ENCODE measurements around the gene KRTAP10-3.

The KRTAP10-3 gene

DNA sequence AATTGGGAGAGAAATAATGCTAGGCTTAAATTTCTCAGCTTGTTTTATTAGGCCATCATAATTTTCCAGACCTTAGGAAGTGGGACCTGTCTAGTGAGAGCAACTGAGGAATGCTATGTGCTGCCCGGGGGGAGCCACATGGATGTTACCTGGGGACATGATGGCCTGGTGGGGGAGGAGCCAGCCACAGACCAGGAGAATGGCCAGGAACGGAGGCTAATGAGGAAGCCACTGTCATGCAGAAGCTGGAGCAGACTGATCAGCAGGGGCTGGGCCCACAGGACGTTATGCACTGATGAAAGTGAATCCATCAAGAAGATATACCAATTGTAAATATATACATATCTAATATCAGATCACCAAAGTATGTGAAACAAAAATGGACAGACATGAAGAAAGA is 14.0 kb downstream of the KRTAP10-3 start:
- DNase-seq, result no peak

DNA sequence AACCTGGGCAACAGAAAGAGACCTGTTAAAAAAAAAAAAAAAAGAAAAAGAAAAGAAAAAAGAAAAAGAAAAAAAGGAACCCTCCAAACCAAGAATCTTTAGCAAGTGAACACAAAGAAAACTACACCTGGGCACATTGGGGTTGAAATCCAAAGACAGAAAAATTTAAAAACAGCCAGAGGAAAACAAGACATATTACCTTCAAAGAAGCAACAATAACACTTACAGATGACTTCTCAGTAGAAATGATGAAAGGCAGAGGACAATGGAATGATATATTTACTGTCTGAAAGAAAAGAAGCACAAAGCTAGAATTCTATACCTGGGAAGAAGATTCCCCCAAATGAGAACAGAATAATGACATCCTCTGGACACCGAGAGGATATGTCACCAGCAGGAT is 15.9 kb downstream of the KRTAP10-3 start:
- DNase-seq, result no peak

DNA sequence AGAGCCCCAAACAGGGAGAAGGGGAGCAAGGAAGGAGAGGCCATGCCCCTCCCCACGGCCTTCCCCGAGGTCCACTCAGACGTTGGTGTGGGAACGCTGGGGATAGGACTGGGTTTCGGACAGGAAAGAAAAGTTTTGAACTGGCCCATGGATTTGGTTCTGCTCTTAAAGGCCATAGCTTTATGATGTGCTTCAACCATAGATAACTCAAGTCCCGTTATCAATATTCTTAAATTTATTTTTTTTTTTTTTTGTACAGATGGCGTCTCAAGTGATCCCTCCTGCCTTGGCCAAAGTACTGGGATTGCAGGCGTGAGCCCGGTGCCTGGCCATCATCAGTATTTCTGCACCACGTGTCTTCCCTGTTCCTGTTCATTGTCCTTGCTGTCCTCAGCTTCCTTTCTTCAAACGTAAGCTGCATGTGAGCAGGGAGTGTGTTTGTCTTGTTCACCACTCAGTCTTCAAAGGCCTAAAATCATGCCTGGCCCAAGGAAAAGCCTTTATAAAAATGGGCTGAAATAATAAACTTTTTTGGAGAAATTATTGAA is 17.8 kb downstream of the KRTAP10-3 start:
- no peak for DNase-seq

DNA sequence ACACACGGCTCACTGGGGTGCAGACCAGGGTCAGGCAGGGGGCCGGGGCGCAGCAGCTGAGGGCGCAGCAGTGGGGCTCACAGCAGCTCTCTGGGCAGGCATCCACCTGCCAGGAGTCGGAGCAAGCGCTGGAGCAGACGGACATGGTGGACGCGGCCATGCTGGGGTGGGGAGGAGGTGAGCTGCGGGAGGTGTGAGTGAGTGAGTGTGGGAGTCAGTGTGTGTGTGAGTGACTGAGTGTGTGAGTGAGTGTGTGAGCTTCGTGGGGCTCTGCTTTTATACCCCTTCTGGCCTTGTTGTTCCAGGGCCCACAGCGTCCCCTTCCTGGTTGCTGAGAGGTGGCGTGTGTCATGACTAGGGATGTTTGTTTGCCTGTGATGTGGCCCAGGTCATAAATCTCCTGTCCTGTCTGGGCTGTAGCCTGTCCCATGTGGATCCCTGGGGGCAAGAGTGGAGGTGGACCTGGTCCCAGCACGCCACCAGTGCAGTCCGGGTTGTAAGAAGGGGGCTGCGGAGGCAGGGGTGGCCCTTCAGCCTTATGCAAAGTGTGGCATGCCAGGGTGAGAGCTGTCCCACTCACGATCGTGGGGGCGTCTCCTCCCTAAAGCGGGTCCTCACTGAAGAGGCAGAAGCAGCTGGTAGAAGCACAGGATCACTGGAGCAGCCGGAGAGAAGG is 18.5 kb downstream of the KRTAP10-3 start, which contains the start of gene KRTAP10-1:
Gene KRTAP10-1, minus strand, starts transcription at position 205 of the 676 bp plus-strand sequence. Its CDS starts 45 bp downstream, at position 160.
- DNase-seq, result no peak

DNA sequence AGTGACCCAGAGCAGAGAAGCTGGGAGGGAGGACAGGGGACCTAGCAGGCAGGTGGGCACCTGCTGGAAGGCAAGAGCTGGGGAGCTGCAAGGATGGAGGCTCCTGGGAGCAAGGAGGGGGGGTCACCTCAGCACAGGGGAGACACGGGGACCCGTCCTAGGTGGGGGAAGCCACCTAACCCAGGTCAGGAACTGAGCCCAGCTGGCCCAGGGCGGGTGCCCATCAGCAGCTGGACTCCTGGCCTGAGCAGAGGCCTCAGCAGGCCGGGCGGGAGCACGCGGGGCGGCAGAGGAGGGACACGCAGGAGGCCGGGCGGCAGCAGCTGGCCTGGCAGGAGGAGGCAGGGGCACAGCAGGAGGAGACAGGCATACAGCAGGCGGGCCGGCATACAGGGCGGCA is 19.5 kb downstream of the KRTAP10-3 start:
- DNase-seq, result no peak

DNA sequence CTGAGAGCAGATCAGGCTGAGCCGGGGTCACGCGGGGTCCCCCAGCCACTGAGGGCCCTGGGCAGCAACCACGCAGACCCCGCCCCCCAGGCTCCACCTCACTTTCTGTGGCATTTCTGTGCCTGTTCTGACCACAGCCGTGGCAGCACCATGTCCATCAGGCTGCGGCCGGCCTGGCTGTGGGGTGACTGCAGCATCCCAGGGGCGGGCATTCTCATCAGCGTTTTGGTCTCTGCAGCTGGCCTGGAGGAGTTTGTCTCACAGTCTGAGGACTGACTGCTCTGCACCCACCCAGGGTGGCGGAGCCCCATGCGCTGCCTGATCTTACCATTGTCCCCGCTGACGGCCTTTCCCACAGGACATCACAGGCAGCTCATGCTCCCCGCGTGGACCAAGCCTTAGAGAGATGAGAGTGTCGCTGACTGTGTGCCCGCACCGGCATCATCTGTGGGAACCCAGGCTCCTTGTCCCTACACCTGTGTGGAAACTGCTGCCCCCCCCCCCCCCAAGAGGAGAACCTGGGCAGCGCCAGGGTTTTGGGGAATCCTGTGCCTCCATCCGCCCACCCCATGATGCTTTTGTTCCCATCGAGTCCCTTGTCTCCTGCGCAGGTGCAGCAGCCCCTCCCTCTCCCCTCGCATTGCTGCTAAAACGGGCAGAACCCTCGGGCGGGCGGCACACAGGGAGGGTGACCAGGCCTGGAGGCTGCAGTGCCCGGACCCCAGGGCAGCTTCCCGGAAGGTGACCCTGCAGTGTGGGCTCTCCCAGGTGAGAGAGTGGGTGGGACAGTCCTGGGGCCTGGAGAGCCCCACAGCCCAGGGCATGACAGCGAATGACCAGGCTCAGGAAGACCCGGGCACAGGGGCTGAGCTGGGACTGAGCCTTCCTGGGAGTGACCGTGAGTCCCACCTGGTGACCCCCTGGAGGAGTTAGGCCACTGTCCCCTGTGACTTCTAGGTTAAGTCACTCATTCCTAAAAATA is 20.4 kb downstream of the KRTAP10-3 start:
- no peak for DNase-seq

DNA sequence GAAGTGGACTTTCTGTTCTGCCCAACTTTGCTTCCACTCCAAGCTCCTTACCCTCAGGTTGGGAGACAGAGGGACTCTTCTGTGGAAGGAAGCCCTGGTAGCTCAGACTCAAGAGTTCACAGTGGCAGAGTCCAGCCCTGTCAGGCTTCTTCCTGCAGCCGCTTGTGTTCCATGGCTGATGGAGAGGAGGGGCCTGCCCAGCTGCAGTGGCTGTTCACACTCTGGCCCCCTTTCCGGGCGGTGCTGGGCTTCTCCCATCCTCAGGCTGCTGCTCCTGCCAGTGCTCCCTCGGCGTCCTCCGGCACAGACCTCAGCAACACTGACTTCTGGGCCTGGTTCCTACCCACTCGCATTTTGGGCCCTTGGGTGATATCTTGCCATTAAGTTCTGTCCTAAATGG is 22.6 kb downstream of the KRTAP10-3 start:
- no peak for DNase-seq

DNA sequence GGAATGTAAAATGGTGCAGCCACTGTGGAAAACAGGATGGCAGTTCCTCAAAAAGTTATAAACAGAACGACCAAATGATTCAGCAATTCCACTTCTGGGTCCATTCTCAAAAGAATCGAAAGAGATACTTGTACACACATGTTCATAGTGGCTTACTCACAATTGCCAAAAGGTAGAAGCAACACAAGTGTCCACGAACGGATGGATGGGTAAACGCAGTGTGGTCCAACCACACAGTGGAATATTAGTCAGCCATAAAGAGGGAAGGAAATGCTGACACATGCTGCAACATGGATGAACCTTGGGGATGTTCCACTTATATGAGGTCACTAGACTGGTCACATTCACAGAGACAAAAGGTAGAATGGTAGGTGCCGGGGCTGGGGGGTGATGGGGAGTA is 23.9 kb downstream of the KRTAP10-3 start:
- no peak for DNase-seq

DNA sequence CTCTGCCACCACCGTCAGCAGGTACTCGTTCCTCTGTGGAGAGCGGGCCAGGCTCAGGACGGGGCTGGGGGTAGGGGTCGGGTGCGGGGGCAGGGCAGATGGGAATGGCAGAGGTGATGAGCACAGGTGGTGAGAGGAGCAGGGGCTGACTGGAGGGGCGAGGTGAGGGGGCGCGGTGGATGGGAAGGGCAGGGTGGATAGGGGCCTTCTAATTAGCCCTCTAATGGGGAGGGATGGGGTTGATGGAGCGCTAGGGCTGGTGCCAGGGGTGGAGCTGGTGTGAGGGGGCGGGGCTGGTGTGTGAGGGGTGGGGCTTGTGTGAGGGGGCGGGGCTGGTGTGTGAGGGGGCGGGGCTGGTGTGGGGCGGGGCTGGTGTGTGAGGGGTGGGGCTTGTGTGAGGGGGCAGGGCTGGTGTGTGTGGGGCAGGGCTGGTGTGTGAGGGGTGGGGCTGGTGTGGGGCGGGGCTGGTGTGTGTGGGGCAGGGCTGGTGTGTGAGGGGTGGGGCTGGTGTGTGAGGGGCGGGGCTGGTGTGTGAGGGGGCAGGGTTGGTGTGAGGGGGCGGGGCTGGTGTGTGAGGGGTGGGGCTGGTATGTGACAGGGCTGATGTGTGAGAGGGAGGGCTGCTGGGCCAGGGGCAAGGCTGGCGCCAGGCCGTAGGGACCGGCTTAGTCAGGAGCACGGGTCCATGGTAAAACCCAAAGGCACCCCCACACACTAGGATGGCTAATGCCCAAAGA is 24.5 kb downstream of the KRTAP10-3 start:
- DNase-seq, result no peak

DNA sequence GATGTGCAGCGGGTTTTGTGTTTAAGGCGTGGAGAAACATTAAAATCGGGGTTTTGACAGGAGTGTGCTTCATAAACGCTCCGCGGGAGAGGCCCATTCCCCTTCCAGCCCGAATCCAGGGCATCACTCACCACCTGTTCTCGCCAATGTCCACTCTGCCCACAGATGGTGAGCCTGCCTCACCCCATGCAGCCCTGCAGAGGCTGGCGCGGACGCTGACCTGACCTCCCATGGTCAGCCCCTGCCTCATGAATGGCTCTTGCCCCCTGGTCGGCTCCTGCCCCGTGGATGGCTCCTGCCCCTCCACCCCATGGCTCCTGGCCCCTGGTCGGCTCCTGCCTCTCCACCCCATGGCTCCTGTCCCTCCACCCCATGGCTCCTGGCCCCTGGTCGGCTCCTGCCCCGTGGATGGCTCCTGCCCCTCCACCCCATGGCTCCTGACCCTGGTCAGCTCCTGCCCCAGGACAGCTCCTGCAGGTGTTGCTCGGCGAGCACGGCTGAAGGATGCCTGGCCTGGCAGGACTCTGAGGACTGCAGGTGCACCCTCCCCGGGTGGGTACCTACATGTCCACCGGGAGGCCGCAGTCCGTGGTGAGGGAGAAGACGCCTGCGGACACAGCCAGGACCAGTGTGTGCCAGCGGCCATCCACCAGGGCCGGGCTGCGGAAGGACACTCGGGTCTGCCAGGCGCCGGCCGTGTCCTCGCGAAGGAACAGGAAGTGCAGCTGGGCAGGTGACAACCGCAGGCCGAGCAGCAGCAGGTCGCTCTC is 25.3 kb downstream of the KRTAP10-3 start:
- no peak for DNase-seq

DNA sequence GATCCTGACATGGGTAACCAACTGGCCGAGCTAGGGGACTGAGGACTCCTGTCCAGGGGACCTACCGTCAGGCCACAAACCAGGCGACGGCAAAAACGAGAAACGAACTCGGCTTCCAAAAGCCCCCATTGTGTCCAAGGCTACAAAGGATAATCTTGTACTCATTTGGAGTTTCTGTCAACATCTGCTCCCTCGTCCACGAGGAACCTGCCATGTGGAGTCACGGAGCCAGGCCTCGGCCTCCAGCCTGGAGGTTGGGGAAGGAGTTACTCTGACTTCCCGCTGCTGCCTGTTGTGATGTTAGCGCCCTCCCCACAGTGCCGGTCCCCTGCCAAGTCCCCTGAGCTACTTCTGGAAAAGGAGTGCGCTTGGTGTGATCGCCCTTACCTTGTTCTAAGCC is 25.9 kb downstream of the KRTAP10-3 start:
- no peak for DNase-seq

DNA sequence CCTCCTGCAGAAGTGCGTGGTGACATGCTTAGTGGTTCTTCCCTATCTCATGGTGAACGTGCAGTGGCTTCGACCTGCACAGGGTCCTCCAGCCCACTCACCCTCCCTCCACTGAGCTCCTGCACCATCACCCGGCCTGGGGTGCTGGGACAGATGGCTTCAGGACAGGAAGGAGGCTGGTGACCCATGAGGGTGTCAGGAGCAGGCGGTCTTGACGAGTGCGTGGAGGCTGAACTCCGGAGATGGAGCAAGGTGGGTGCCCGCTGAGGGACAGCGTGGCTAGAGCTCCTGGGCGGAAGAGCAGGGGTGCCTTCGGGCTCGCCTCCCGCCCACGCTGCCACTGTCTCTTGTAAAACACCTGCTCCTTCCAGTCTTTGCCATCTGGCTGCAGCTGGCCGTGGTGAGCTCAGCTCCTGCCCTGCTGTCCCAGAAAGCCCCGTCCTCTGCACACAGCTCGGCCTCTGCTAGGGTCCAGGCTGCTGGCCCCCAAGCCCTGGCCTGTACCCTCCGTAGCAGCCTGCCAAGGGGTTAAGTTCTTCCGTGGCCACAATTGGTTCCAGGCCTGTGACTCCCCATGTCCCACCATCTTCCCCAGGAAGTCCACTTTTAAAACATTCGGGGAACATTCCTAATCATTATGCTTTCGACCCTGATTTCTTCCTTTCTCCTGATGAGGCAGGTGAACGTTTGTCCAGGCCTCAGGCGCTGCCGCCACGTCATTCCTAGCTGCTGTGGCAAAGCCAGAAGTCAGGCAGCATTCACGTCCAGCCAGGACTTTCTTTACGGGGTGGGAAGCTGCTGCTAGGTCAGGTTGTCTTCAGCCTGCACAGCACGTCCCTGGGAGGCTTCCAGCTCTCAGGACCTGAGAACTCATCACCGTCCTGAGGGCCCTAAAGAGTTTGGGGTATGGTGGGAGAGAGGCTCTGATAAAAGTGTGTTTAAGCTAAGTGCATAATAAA is 26.7 kb downstream of the KRTAP10-3 start:
- no peak for DNase-seq

DNA sequence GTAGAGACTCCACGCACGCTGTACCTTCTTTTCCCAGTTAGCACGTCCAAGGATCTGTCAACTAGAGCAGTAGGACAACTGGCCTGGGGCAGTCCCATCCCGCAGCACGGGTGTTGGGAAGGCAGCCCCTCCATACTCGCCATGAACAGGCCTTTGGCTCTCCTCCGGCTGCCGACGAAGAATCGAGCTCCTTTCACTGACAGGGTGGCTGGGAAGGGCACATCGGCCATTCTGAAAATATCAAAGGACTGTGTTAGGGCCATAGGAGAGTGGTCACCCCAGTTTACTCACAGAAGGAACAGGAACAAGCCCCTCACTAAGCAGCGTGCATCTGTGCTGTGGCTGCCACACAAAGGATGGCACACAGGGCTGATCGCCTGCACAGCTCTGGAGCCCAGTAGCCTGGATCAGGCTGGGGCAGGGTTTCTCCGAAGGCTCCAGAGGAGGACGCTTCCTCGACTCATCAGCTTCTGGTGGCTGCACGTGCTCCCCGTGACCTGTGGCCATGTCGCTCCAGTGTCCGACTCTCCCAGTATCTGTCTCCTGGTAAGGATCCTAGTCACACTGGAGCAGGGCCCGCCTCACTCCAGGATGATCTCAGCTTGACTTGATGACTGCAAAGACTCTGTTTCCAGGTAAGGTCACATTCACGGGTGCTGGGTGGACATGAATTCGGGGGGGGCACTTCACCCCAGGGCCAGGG is 27.5 kb downstream of the KRTAP10-3 start:
- no peak for DNase-seq

DNA sequence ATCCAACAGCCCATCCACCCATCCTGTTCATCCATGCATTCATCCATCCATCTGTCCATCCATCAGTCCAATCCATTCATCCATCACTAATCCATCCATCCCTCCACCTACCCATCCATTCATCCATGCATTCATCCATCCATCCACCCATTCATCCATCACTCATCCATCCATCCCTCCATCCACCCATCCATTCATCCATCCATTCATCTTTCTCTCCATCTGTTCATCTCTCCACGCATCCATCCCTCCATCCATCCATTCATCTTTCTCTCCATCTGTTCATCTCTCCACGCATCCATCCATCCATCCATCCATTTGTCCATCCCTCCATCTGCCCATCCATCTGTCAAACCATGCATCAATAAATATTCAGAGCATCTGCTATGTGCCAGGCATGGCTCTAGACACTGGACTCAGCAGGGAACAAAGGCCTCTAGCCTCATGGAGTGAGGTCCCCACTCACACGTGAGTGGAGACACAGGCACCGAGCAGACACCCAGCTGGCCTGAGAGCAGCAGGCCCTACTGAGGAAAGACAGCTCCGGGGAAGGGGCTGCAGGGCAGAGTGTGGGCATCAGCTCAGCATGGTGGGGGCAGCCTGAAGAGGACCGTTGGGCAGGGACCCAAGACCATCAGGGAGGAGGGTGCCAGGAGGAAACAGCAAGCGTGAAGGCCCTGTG is 28.2 kb downstream of the KRTAP10-3 start:
- no peak for DNase-seq

DNA sequence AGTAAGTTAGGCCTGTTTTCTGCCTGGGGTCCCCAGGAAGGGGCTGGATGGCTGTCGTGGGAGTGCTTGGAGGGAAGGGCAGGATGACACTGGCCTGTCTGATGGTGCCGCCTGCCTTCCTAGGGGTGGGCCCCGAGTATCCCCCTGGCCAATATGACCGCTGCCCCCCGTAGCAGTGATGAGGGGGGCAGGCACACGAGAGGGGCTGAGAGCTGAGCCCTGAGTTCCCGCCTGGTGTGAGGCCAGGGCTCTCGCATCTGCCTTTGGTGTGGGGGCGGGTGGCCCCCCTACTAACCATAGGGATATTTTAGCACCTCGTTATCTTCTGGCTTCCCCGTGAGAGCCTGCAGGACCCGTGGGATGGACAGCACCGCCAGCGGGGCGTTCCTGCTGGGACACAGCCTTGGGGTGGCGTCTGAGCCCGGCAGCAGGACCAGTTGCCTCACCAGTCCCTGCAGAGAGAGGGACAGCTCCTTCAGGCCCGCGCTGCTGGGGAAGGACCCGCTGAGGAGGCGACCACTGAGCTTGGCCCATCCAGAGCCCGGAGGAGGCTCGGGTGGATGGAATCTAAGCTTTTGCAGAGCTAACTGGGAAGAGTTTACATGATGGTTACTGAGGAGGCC is 29.0 kb downstream of the KRTAP10-3 start:
- no peak for DNase-seq

DNA sequence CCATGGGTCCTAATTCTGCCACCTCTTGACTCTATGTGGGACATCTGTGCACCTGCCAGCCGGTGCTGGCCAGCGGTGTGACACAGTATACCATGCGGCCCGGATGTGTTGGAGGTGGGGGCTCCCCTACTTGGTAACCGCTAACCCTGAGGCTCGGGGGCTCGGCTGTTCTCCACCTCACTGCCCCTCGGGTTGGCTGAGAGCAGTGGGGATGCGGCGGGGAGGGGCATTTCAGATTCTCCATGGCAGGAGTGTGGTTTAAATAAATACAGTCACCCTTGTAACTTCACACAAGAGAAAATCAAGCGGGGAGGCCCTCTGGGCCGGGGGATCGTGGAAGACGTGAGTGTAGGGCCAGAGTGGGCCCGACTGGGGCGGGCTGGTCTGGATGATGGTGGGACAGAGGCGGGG is 29.6 kb downstream of the KRTAP10-3 start:
- no peak for DNase-seq

DNA sequence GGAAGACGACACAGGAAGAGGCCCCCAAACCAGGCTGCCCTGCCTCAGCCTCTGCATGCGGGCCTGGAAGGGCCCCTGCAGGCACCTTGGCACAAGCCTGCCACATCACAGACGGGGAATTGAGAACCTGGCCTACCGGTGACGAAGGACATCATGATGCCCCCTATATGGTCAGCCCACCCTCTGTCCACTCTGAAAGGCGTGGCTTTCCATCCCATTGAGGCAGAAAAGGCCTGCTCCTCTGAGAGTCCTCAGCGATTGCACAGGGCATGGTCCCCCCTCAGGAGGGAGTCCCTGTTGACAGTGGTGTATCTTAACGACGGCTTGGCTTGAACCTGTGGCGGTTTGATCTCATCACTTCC is 30.0 kb downstream of the KRTAP10-3 start:
- DNase-seq, result no peak

DNA sequence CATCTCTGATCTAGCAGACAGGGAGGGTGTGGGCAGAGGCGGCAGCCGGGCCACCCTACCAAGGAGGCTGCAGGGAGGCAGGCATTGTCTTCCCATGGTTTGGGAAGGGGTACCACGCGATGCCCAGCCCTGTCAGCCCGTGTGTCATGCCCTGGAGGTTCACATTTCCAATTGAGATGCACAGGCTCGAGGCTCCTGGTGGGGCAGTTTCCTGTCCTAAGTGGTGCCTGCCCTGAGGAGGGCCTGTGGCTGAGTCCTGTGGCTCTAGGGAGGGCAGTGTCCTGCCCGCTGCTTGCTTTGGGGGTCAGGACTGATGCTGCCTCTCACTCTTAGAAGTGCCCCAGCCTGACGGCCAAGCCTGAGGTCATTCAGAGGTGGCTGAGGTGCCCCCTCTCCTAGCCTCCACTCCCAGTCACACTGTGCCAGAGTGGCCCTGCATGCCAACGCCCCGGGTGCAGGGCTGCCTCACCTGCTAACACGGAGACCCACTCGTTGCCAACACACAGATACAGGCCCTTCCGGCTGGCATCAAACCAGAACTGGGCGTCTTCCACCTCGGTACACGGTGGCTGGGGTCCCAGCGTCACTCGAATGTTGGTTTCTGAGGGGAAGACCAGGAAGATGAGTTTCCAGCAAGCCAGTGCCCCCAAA is 30.5 kb downstream of the KRTAP10-3 start:
- no peak for DNase-seq

Data from stimulated activated CD4-positive, alpha-beta T cell treated with anti-CD3 and anti-CD28 coated beads, Interleukin-12 subunit alpha, Interleukin-12 subunit beta, amount 100 ng/mL, for 4 hours (primary cell).